DOHH2 (cell line): ENCODE results near the gene NGEF.
"Not testable (repeated sequence)": the region's sequence is repeated elsewhere in the genome, so short reads cannot be mapped to it uniquely, and the experiment has no call there.

Source experiments
- H3F3A ChIP-seq: fragments of 200-600 bp; sonication (generic), shearing (Covaris generic); 2 replicates; pipeline ENCODE4 v1.6.0; 2016; ENCODE audit warnings: antibody characterized with exemption, mild to moderate bottlenecking; ENCODE audit not compliant: control insufficient read depth, insufficient read depth
- H3K27ac ChIP-seq: fragments of 200-600 bp; sonication (generic); 2 replicates; pipeline ENCODE4 v1.5.1; 2014; ENCODE audit warnings: low read depth, mild to moderate bottlenecking, low read length, moderate library complexity
- H3K27me3 ChIP-seq: fragments of 200-600 bp; sonication (generic); 2 replicates; pipeline ENCODE4 v1.6.1; 2014; ENCODE audit warnings: mild to moderate bottlenecking, low read length, mixed read lengths; ENCODE audit not compliant: control insufficient read depth
- H3K36me3 ChIP-seq: fragments of 200-600 bp; sonication (generic); 2 replicates; pipeline ENCODE4 v1.6.1; 2014; ENCODE audit warnings: mild to moderate bottlenecking, low read length, moderate library complexity, mixed read lengths; ENCODE audit not compliant: control insufficient read depth
- H3K4me1 ChIP-seq: fragments of 200-600 bp; sonication (generic); 2 replicates; pipeline ENCODE4 v1.6.1; 2014; ENCODE audit warnings: mild to moderate bottlenecking, low read length, mixed read lengths; ENCODE audit not compliant: control insufficient read depth
- H3K4me2 ChIP-seq: fragments of 200-600 bp; sonication (generic); 2 replicates; pipeline ENCODE4 v1.6.0; 2014; ENCODE audit warnings: mild to moderate bottlenecking, low read length, moderate library complexity
- H3K4me3 ChIP-seq: fragments of 200-600 bp; sonication (generic); 2 replicates; pipeline ENCODE4 v1.5.1; 2014; ENCODE audit warnings: mild to moderate bottlenecking, low read length, mixed read lengths
- H3K79me2 ChIP-seq: fragments of 200-600 bp; sonication (generic); 2 replicates; pipeline ENCODE4 v1.6.1; 2014; ENCODE audit warnings: mild to moderate bottlenecking, low read length, mixed read lengths; ENCODE audit not compliant: control insufficient read depth
- H3K9me2 ChIP-seq: fragments of 200-600 bp; sonication (generic); replicated peaks from 2 replicates; pipeline ENCODE4 v1.6.1; 2014; ENCODE audit warnings: mild to moderate bottlenecking, low read length, mixed read lengths; ENCODE audit not compliant: control insufficient read depth
- H3K9me3 ChIP-seq: fragments of 200-600 bp; sonication (generic); 2 replicates; pipeline ENCODE4 v1.6.1; 2014; ENCODE audit warnings: antibody characterized with exemption, low read length, mixed read lengths; ENCODE audit not compliant: control insufficient read depth, insufficient read depth
- H4K20me1 ChIP-seq: fragments of 200-600 bp; sonication (generic); 2 replicates; pipeline ENCODE4 v1.6.0; 2014; ENCODE audit warnings: low read depth, mild to moderate bottlenecking, antibody characterized with exemption, low read length, moderate library complexity; ENCODE audit not compliant: control insufficient read depth, insufficient read depth
- EZH2phosphoT487 ChIP-seq: fragments of 200-600 bp; sonication (generic); IDR thresholded peaks from 2 replicates; pipeline ENCODE4 v1.6.1; 2017; ENCODE audit warnings: borderline replicate concordance, mild to moderate bottlenecking, antibody characterized with exemption, low read length, moderate library complexity, mixed read lengths
- TF ChIP-seq, protein P1 (sequence below): fragments of 200-600 bp; sonication (generic); IDR thresholded peaks from one replicate; pipeline ENCODE4 v1.5.1; 2014; ENCODE audit warnings: antibody characterized with exemption, mild to moderate bottlenecking, low read depth, low read length; ENCODE audit not compliant: poor library complexity, severe bottlenecking

NGEF gene

GRCh38 chr2:232911712-232912277 lies 101.3 kb downstream of the NGEF start:
- Histone ChIP-seq H3K9me3 (peaks cover 6% of the 10 kb centered on the region; the same call in 1 of the 2 replicates), H3K79me2 (no peaks in the 10 kb centered on the region), H3K4me3 (no peak overlapping the region), H3K27ac (no peak overlapping the region), H3K4me2 (no peak overlapping the region), H3K36me3 (no peaks in the 10 kb centered on the region), H3K4me1 (no peaks in the 10 kb centered on the region), H3K27me3 (no peaks in the 10 kb centered on the region), H4K20me1 (no peaks in the 10 kb centered on the region), H3F3A (no peaks in the 10 kb centered on the region), H3K9me2 (no peaks in the 10 kb centered on the region)
- TF ChIP-seq EZH2phosphoT487, result no peak
- TF ChIP-seq, protein P1, sequence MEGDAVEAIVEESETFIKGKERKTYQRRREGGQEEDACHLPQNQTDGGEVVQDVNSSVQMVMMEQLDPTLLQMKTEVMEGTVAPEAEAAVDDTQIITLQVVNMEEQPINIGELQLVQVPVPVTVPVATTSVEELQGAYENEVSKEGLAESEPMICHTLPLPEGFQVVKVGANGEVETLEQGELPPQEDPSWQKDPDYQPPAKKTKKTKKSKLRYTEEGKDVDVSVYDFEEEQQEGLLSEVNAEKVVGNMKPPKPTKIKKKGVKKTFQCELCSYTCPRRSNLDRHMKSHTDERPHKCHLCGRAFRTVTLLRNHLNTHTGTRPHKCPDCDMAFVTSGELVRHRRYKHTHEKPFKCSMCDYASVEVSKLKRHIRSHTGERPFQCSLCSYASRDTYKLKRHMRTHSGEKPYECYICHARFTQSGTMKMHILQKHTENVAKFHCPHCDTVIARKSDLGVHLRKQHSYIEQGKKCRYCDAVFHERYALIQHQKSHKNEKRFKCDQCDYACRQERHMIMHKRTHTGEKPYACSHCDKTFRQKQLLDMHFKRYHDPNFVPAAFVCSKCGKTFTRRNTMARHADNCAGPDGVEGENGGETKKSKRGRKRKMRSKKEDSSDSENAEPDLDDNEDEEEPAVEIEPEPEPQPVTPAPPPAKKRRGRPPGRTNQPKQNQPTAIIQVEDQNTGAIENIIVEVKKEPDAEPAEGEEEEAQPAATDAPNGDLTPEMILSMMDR, result no peak

- H3K9me2 ChIP-seq, result no peaks in the 10 kb centered on the region
- no peak overlapping the region for H3K4me2 ChIP-seq
- no peak overlapping the region for H3K27ac ChIP-seq
- no peaks in the 10 kb centered on the region for H3K79me2 ChIP-seq
- H3F3A ChIP-seq, result no peaks in the 10 kb centered on the region
- no peaks in the 10 kb centered on the region for H4K20me1 ChIP-seq
- no peaks in the 10 kb centered on the region for H3K27me3 ChIP-seq
- H3K4me3 ChIP-seq, result no peak overlapping the region
- TF ChIP-seq, protein P1, result no peak
- no peak for TF ChIP-seq EZH2phosphoT487
- no peaks in the 10 kb centered on the region for H3K4me1 ChIP-seq
- H3K36me3 ChIP-seq, result no peaks in the 10 kb centered on the region
- peaks cover 6% of the 10 kb centered on the region; the same call in 1 of the 2 replicates for H3K9me3 ChIP-seq
Observed at GRCh38 chr2:232910376-232910775, 102.7 kb downstream of the NGEF start.

GRCh38 chr2:232908695-232909094 lies 104.4 kb downstream of the NGEF start:
- H3K27me3 ChIP-seq, result no peaks in the 10 kb centered on the region
- no peaks in the 10 kb centered on the region for H3K79me2 ChIP-seq
- H3K4me3 ChIP-seq, result no peak overlapping the region
- peaks cover 6% of the 10 kb centered on the region; the same call in 1 of the 2 replicates for H3K9me3 ChIP-seq
- no peaks in the 10 kb centered on the region for H3K9me2 ChIP-seq
- no peak overlapping the region for H3K27ac ChIP-seq
- no peaks in the 10 kb centered on the region for H3F3A ChIP-seq
- no peaks in the 10 kb centered on the region for H3K36me3 ChIP-seq
- no peaks in the 10 kb centered on the region for H3K4me1 ChIP-seq
- no peak overlapping the region for H3K4me2 ChIP-seq
- H4K20me1 ChIP-seq, result no peaks in the 10 kb centered on the region
- TF ChIP-seq, protein P1, result no peak
- TF ChIP-seq EZH2phosphoT487, result no peak

DNA sequence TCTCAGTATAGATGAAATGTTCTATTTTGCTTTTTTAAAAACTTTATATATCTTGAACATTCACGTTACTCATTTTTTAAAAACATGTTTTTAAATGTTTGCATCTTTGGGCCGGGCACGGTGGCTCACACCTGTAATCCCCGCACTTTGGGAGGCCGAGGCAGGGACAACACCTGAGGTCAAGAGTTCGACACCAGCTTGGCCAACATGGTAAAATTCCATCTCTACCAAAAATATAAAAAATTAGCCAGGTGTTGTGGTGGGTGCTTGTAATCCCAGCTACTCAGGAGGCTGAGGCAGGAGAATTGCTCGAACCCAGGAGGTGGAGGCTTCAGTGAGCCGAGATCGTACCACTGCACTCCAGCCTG lies 105.4 kb downstream of the NGEF start:
- not testable (repeated sequence) for H3K27ac ChIP-seq

DNA sequence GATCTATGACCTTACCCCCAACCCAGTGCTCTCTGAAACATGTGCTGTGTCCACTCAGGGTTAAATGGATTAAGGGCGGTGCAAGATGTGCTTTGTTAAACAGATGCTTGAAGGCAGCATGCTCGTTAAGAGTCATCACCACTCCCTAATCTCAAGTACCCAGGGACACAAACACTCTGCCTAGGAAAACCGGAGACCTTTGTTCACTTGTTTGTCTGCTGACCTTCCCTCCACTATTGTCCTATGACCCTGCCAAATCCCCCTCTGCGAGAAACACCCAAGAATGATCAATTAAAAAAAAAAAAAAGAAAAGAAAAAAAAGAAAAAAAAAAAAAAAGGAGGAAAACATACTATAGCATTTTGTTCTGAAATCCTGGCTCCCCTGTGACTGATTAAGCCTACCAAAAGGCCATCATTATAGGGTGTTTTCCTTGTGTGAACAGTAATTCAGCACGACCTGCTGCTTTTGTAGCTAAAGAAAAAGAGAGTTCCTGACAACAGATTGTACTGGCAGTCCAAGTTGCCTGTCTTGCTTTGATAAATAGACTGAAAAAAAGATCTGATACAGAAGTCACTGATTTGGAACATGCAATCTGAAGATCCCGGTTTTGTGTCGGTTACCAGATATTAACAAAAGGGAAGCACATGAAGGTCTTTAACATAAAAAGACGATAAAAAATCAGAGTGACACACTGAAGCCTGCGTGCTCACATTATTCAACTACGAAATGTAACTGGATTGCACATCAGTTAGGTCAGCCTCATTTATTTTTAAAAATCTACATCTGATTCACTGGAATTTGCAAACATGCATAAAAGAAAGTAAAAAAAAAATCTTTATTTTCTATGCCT lies 106.0 kb downstream of the NGEF start:
- not testable (repeated sequence) for H4K20me1 ChIP-seq, H3K27ac ChIP-seq, H3K4me3 ChIP-seq, H3F3A ChIP-seq, H3K27me3 ChIP-seq, H3K9me3 ChIP-seq, H3K4me2 ChIP-seq, H3K9me2 ChIP-seq, H3K36me3 ChIP-seq, H3K4me1 ChIP-seq, H3K79me2 ChIP-seq

More for the DNA sequence above, 105.4 kb downstream of the NGEF start:
- not testable (repeated sequence) for H3K36me3 ChIP-seq, H3K4me3 ChIP-seq, H3K9me3 ChIP-seq, H3K4me2 ChIP-seq, H3K27me3 ChIP-seq, H3K79me2 ChIP-seq, H3K9me2 ChIP-seq, H3K4me1 ChIP-seq, H3F3A ChIP-seq, H4K20me1 ChIP-seq
